Stimulated activated CD4-positive, alpha-beta T cell treated with anti-CD3 and anti-CD28 coated beads, Interleukin-4, amount 100 ng/mL, for 4 hours (primary cell): ENCODE results near the gene ACACA.
"Not testable (repeated sequence)": the region's sequence is repeated elsewhere in the genome, so short reads cannot be mapped to it uniquely, and the experiment has no call there.

Source experiments
- DNase-seq, 2 experiments: peaks; one replicate each; pipeline ENCODE4 v3.0.0-alpha.2; 2020

Gene ACACA

DNA sequence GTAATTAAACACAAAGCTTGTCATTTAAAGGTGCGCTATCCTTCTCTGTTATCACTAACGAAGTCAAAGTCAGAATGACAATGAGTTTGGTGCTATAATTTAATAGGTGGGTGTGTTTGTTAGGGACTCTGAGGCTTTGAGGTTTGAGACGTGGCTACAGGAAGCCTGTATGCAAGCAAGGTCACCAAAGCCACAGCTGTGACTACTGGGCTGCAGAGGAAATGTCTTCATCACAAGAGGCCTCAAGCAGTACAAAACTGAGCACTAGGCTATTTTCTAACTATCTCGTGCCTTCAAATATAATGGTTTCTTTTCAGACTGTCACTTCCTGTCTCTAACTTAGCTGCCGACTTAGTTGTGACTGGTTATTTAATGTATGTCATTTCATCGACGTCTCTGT, 316.7 kb downstream of the ACACA start:
- DNase-seq, result peak in 1 of 2 experiments; percentile 22

DNA sequence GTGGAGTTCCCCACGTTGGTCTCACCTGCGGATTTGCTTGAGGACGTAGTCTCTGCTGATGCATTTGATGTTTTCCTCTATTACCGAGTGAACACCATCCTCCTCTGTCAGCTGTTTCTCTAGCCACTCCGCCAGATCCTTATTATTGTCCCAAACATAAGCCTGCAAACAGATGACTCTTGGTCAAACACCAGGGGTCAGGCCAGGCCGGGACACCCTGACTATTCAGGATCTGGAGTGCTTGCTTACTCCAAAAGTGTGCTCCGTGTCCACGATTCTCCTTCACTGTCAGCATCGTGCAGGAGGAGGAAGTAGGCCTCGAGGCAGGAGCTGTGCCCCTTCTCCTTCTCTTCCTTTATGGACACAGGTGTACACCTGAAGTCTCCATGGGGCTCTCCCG, 317.7 kb downstream of the ACACA start:
- DNase-seq, result no peak

DNA sequence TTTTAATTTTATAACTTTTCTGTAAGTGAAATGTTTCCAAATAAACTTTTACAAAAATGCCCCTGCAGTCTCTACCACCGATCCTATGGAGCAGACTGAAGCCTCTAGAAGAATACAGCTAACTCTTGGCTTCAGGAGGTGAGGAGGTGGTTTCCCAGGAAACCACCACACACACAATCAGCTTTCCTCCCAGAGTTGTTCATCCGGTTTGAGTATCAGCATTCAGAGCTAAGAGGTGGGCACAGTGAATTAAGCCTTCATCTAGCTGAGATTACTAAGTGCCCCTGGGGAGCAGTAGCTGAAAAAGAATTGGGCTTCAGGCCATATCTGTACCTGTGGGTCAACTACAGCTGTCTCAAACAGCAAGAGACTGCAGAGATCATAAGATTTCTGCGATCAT, 318.2 kb downstream of the ACACA start:
- DNase-seq, result peak in 1 of 2 experiments; percentile 5

DNA sequence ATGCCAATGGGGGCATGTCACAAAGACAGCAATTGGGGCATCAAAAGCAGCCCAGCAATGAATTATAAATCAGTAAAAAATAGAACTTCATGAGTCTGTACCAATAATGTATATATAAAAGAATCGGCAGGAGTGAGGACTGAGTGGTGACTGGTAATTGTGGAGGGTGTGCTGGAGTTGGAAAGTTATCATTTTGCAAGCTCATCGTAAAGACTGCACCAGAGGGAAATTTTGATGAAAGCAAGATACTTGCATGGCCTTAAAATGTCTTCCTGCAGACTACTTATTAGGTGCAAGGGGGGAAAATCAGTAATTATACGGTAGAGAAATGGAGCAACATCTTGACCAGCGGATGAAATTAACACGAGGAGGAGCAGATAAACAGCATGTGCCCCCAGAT, 319.0 kb downstream of the ACACA start:
- DNase-seq, result no peak

DNA sequence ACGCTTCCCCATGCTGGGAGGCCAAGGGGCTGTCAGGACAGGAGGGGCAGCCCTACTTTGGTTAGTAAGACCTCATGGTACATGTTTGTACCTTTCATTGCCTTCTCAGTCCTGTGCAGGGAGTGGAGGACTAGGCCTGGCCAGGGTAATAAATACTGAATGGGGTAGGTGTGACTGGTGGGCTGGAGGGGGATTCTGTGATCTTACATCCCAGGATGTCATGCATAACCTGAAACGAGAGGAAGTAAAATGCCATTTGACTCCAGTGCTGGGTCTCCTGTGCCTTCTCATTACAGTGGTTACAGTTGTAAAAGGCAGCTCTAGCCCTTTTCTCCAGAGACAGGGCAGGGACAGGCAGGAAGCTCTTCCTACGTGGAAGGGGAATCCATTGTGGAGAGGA, 319.7 kb downstream of the ACACA start:
- no peak for DNase-seq

DNA sequence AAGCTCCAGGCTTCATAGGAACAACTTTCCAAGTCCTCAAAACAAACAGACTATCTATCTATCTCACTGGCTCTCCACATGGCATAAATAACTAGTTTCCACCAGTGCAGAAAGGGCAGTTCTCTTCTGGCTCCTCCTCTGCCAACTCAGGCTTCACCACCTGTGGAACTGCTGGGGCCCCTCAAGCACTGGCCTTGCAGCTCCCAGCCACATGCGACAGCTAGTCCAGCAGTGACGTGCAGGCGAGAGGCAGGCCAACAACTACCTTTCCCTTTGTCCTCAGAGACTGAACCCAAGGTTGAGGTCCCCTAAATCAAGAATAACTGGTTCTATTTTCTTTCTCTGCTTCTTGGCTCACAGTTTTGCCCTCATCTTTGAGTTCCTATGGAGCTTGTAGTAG, 320.3 kb downstream of the ACACA start:
- no peak for DNase-seq

DNA sequence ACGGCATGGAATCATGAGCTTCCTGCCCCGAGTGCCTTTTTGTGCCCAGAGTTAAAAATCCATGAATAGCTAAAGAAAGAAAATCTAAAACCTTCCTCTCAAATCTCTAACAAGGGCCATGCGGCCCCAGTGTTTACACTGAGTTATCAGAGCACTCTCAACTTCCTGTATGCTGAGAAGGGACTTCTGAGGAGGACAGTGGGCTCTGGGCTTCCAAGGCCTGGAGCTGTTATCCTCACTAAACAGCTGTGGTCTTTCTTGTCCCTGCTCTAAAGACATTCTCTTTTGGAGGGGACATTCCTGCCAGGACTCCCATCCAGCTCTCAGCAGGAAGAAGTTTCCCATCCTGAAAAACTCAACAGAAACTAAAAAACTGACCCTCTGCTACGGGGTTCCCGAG, 322.3 kb downstream of the ACACA start:
- no peak for DNase-seq

DNA sequence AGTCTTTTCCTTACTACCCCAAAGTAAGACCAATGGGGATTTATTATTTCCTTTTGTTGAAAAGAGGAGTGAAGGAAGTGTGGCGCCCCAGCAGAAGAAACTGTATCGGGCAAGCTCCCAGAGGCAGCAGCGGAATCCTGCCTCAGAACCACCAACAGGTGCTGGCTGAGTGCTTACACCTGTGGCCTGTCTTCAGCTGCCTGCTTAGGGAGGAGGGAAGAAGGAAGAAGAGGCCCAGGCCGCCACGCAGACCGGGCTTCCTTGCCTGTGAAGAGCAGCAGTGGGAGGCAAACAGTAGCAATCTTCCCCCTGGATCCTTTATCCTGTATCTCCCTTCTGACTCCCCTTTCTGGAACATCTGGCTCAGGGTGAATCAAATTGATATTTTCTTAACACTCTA, 323.2 kb downstream of the ACACA start:
- DNase-seq, result no peak

DNA sequence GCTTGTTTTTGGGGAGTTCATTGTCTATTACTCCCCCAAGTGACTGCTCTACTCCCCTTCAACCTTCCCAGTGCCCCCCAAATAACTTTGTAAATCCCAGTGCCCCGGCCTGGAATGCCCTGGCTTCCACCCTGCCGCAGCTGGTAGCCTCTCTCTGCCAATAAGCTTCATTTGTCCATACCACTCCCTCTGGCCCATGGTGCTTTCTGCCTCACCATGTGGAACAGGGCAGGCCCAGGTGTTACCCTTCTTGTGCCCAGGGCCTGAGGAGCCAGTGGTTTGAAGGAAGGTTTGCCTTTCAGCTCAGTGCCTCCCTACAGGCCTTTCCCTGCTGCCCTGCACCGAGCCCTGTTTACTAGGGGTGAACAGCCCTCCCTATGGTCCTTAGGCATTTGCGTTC, 323.7 kb downstream of the ACACA start:
- DNase-seq, result no peak

DNA sequence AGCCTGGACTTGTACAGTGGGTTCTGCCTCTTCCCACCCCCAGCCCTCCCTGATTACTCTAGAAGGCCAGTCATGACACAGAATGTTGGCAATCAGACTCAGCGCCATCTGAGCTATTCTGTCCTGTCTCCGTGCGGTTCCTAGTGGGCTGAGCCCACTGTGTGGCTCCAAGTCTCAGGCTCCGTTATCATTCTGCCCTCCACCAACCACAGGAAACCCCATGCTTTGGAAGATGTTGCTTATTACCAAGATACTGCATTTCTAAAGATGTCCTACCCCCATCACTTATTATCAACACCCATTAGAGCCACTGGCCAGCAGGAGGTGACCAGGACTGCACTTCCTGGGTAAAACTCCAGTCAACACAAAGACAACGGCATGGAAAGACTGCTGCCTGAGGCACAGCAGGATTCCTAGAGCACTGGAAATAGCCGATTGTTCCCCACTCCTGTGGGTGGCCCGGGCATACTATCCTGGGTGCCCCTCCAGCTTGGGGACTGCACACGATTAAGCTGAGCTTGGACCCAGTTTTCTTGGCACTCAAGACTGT, 324.2 kb downstream of the ACACA start:
- no peak for DNase-seq

DNA sequence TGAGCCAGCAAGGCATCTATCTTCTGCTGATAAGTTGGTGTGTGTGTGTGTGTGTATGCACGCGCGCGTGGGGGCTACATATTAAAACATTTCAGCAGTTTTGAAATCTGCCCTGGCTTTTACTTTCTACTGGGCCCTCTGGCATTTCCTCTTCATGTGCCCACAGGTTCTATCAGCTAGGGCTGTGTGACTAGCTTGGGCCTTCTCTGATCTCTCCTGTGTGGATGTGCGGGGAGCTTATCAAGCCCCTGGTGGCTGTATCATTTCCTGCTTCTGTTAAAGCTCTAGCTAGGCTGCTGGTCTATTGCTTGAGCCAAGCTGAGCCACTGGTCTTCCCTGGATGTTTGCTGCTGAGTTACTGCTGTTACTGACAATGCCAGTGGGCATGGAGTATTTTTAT, 325.3 kb downstream of the ACACA start:
- no peak for DNase-seq

DNA sequence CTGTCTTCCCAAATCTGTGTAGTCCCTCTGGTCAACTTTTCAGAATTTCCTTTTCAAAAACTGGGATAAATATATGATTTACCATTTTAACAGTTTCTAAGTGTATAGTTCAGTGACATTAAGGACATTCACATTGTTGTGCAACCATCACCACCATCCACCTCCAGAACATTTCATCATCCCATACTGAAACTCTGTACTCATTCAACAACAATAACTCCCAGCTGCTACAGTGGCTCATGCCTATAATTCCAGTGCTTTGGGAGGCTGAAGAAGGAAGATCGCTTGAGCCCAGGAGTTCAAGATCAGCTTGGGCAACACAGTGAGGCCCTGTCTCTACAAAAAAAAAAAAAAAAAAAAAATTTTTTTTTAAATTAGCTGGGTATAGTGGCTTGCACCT, 326.9 kb downstream of the ACACA start:
- DNase-seq, result no peak

DNA sequence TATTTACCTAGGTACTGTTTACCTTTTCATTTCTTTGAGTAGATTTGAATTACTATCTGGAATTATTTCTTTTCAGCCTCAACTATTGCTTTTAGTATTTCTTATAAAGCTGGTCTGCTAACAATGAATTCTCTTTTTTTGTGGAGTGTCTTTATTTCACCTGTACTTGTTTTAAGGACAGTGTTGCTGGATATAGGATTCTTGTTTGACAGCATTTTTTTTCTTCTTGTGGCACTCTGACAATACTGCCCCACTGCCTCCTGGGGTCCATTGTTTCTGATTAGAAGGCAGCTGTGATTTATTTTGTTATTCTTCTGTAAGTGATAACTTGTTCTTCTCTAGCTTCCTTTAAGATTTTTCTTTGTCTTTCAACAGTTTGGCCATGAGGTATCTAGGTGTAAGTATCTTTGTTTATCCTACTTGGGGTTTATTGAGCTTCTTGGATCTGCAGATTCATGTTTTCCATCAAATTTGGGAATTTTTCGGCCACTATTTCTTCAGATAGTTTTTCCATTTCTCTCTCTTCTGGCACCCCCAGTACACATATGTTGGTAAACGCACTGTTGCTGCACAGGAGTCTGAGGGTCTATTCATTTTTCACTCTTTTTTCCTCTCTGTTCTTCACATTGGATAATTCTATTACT, 327.4 kb downstream of the ACACA start:
- DNase-seq, result no peak

DNA sequence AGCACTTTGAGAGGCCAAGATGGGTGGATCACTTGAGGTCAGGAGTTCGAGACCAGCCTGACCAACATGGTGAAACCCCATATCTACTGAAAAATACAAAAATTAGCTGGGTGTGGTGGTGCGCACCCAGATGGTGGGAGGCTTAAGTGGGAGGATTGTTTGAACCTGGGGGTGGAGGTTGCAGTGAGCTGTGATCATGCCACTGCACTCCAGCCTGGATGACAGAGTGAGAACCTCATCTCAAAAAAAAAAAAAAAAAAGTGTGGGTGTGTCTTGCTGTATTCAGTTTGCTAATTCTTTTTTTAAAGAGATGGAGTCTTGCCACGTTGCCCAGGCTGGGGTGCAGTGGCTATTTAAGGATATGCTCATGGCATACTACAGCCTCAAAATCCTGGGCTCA, 333.2 kb downstream of the ACACA start:
- not testable (repeated sequence) for DNase-seq

DNA sequence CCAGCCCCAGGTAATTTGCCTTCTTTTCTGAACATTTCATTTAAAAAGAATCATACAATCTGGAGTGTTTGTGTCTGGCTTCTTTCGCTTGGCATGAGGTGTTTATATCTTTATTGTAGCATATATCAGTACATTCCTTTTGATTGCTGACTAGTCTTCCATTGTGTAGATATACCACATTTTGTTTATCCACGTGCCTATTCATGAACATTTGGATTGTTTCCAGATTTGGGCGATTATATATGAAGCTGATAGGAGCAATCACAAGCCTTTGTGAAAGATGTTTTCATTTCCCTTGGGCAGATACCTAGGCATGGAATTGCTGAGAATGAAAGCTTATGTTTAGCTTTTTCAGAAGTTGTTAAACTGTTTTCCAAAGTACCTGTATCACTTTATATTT, 337.5 kb downstream of the ACACA start:
- DNase-seq, result no peak

DNA sequence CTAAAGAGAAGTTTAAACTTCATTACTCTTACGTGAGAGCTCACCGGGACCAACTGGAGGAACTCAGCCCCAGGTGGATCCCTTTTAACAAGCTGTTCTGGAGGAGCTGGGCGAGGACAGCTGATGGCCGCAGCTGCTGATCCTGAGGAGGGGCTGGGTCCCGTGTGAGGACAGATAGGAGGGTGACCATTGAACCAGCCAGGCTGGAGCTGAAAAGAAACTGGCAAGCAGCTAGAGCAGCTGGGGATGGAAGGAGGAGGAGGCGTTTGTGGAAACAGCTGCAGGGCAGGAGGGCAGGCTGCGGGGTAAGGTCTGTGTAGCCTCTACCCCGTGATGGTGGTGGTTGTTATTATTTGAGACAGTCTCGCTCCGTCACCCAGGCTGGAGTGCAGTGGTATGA, 338.4 kb downstream of the ACACA start:
- no peak for DNase-seq

DNA sequence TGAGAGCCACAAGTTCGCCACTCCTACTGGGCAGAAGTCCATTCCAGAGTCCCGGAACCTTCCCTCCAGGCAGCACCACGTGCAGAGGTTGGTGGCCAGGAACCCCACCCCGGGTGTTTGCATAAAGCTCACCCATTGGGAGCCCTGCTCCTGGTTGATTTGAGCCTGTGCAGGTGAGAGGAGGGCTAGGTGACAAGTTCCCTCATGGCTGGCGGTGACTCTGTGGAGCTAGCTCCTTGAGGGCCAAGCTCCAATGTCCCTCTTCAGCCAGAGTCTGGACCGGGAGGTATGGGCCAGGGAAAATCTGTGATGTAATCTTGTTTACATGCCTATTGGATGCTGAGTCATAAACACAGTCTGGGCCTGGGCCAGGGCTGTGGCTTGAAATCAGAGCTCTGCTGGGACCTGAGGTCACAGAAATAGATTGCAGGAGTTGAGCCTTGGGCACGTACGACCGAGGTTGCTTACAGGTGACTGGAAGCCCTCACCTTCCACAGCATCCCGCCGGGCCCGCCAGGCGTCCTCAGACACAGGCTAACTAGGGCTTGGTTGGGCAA, 339.0 kb downstream of the ACACA start:
- DNase-seq, result no peak

DNA sequence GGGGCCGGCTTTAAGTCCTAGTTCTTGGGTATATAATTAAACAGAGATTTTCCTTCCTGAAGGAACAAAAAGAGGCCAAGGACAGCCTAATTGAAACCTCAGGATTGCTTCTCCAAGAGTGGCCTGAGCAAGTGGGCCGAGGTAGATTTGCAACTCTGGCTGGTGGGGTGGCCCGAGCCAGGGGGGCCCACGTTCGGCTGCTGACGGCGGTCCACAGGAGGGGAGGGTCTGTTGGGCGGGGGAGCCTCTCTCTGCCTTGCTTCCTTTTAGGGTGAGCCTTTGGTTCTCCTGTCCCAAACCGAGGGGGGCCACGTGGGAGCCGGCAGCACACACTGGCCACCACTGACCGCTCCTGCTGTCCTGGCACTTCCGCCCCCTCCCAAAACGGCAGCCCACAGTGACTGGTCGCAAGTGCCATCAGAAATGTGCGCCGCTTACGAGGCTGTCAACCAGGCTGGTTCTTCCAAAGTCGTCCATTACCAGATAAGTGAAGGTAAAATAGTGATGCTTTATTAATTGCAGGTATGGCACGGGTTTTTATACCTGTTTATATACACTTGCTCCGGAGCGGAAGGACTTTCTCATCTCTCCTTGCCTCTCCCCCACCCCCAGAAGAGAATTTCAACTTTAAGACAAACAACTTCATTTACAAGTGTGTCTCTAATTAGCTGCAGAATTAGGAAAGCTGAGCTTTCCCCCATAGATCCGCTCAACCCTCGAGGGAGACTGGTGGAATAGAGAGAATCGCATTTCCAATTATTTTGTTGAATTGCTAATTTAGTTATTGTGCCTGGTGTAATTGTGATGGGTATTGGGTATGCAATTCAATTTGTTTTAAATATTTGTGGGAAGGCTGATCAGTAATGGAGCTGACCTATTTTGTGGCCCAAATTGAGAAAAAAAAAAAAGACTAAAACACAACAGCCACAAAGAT, 340.0 kb downstream of the ACACA start:
- no peak for DNase-seq

DNA sequence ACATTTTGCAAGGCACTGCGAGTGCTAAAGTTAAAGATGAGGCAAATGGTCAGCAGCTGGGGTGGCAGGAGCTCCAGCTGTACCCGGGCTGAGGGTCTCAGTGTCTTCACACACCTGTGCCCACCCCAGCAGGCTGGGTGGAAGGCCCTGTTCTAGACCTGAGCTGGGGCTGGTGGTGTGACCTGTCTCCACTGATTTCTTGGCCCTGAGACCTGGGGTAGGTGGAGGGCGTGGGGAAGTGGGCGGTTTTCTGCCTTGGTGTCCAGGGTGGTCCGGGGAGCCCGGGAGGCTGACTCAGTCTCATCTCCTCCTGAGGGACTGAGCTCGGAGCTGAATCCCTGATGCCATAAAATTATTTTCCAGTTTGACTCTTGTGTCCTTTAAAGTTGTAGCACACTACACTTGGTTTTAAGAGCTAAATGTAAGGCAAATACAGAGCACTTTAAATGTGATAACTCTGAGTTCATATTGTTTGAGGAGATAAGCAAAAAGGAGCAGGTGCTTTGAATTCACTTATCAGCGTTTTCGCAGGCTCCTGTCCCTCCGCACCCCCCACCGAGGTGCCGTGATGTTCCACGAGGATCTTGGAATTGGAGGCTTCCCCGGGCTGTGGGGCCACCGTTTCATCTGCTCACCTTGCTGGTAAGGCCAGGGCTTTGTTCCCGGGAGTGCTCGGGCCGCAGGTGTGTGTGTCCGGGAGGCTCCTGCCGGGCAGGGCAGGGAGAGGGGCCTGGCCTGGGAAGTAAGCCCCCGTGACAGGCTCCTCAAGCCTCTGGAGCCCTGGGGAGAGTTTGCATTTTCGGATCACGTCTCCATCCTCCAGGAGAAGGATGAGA, 340.9 kb downstream of the ACACA start:
- no peak for DNase-seq

DNA sequence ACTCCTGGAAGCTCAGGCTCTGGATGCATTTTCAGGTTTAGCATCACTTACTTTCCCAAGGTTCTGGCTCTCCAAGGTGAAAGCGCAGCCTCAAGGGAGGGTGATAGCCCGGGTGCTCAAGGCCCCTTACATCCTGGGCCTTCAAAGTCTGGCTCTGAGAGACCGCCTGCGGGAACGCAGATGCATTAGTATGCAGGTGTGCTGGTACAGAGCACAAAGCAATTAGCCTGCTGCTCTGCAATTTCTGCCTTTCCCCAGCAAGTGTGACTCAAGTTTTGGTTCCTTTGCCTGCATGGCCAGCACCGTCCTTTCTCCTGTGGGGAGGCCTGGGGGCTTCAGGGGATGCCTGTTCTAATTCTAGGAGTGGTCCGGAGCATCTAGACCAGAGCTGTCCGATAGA, 341.7 kb downstream of the ACACA start:
- no peak for DNase-seq

DNA sequence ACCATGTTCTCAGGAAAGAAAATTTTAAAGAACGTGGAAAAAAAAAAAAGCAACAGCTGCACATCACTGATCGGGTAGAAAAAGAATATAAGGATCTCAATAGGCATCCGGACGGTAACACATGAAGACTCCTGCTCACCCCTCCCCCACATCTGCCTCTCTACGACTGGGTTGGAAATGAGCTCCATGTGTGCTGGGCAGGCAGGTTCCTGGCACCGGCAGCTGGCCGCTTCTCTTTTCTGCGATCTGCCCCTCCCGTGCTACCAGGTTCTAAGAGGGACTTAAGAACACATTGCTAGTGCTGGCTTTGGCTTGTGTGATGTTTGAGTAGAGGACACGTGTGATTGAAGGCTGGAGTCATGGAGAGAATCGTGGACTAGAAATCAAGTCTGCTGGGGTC, 342.4 kb downstream of the ACACA start:
- no peak for DNase-seq

DNA sequence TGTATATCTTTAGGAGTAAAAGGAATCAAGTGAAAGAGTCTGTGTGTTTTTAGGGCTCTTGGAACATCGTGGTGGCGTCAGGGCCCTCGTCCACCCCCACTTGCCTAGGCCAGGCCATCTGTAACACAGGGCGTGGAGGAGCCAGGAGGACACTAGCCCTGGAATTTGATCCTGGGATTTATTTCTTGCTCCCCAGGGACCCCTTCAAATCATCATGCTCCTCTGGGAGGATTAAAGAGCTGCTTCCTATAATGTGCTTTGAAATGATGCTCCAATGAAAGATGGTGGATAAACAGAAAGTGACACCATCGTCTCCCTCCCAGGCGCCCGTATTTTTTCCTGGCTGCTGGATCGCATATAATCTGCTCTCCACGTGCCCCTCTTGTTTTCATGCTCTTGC, 344.6 kb downstream of the ACACA start:
- no peak for DNase-seq

DNA sequence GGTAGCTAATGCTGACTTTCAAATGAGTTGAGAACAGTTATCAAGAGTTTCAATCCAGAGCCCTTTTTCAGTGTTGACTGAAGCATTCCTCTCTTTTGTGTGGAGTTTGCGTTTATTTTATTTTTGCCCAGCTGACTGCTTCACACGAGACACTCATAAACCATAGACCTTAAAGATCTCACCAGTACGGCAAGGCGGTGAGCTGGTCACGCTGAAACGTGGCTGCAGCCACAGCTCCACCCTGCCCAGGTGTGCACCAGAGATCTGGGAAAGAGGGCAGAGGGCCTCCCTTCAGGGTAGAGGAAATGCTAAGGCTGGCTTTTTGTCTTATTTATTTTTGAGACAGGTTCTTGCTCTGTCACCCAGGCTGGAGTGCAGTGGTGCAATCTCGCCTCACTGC, 345.7 kb downstream of the ACACA start:
- no peak for DNase-seq
